Sigmoid colon (tissue), 4 donors: ENCODE results near the gene CDH1.

Experiments used
- POLR2A ChIP-seq, 2 donors: fragments of 450-650 bp; IDR thresholded peaks; one replicate each; pipeline ENCODE4 v1.6.1; 2016; ENCODE audit warnings: antibody characterized with exemption in 2 of 2, mild to moderate bottlenecking in 2 of 2, moderate library complexity in 2 of 2
- POLR2AphosphoS5 ChIP-seq, 4 donors: sonication (generic); formaldehyde crosslinking; IDR thresholded peaks; one replicate each; pipeline ENCODE4 v1.6.1; 2017; ENCODE audit warnings: antibody characterized with exemption in 4 of 4
- TF ChIP-seq, protein P1 (sequence below), 4 experiments: fragments of 450-650 bp in 3 of 4; fragments of 200-600 bp in 1 of 4; IDR thresholded peaks; one replicate each; pipeline ENCODE4 v1.5.1; 2016 to 2019; ENCODE audit warnings: antibody characterized with exemption in 4 of 4, mild to moderate bottlenecking in 3 of 4, moderate library complexity in 2 of 4

DNA sequence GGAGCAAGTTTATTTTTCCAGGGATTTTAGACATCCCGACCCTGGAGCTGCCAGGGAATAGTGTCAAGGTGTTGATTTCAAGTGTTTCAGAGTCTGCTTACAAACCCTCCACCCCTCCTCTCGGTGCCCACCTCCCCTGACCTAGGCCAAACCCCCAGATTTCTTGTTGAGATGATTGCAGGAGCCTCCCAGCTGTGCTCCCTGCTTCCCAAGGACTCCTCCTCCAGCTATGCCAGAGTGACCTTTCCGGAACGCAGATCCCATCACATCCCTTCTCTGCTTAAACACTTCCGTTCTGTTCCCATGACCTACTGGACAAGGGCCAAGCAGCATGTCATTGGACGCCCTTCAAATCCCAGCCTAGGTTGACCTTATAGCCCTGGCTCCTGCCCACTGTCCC is 23.7 kb upstream of the CDH1 start:
- TF ChIP-seq POLR2A (IDR thresholded peaks at IDR 0.05) = no peak
- TF ChIP-seq, protein P1, sequence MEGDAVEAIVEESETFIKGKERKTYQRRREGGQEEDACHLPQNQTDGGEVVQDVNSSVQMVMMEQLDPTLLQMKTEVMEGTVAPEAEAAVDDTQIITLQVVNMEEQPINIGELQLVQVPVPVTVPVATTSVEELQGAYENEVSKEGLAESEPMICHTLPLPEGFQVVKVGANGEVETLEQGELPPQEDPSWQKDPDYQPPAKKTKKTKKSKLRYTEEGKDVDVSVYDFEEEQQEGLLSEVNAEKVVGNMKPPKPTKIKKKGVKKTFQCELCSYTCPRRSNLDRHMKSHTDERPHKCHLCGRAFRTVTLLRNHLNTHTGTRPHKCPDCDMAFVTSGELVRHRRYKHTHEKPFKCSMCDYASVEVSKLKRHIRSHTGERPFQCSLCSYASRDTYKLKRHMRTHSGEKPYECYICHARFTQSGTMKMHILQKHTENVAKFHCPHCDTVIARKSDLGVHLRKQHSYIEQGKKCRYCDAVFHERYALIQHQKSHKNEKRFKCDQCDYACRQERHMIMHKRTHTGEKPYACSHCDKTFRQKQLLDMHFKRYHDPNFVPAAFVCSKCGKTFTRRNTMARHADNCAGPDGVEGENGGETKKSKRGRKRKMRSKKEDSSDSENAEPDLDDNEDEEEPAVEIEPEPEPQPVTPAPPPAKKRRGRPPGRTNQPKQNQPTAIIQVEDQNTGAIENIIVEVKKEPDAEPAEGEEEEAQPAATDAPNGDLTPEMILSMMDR (IDR thresholded peaks at IDR 0.05) = no peak
- no peak for TF ChIP-seq POLR2AphosphoS5 (IDR thresholded peaks at IDR 0.05)
